ENCODE measurements around the gene ABHD6. TPM values are rescaled to one million over a fixed set of nuclear protein-coding genes. Genes with fewer than 3 reads are reported as not detected.
"Not testable (repeated sequence)": the region's sequence is repeated elsewhere in the genome, so short reads cannot be mapped to it uniquely, and the experiment has no call there.

The ABHD6 gene
- total RNA-seq, 8 experiments from 2014 or later = 2.6 to 21.1 (median 7.3) TPM

DNA sequence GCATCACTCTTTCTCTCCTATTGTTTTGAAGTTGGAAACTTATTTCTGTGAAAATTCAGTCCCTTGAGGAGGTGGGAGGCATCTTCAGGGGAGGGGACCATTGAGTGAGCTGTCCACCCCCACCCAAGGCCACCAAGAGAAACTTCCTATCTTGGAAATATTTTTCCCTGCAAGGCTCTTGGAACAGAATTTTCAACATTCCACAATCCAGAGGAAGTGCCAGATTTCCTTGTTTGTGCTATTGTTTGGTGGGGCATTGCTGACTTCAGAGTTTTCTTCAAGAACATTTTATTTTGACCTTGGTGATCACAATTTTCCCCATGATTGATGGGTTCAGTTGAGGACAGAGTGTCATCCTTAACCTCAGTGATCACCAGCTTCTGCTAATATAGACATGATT lies 38.8 kb upstream of the ABHD6 start:
- Histone ChIP-seq H3K4me3 (no peak overlapping the region), H3K4me1 (replicated peaks in 1 of 2) (peaks cover 0 to 3% of the 10 kb centered on the region in 2 donors), H3K27ac (no peak overlapping the region)
- ATAC-seq (replicated peaks in 6 of 8) = no peak
- in situ Hi-C loops (cut with MboI; ENCODE audit: low pct_unique_long_range_greater_than_20kb in 2 of 9, low sequenced_read_pairs in 9 of 9, unreplicated experiment in 9 of 9) = loop anchor here in 4 of 9 experiments (25.0 kb wide), 3 partner anchors 88 to 213 kb away; partner anchors contain the start of genes HTD2 (in 1 of the 4) and RPP14 (in 1 of the 4)

GRCh38 chr3:58200121-58200709 lies 37.4 kb upstream of the ABHD6 start:
- ATAC-seq (replicated peaks in 6 of 8) = no peak
- Histone ChIP-seq H3K4me1 (replicated peaks in 1 of 2) (peaks cover 0 to 3% of the 10 kb centered on the region in 2 donors), H3K27ac (no peak overlapping the region), H3K4me3 (no peak overlapping the region)
- in situ Hi-C loops (cut with MboI; ENCODE audit: low pct_unique_long_range_greater_than_20kb in 2 of 9, low sequenced_read_pairs in 9 of 9, unreplicated experiment in 9 of 9) = no loop called here

DNA sequence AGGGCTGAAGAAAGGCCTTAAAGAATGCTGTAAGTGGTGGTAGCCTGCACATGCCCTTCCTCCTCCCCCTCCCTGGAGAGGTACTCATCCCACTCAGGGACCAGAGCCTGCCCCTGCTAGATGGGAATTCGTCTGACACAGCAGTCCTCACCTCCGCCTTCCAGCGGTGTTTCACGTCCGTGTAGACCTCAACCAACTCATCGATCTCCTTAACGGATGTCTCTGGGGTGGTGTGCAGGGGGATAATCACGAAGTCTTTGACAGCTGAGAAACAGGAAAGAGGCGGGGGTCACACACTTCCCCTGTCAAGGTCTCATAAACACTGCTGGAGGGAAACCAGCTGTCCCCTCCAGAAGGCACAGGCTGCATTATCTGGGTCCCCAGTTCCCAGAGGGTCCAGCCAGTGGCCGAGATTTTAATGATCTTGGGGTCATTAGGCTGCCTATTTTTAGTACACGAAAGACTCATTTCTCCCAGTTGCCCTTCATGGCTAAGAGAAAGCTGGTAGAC lies 36.7 kb upstream of the ABHD6 start:
- H3K4me3 ChIP-seq = no peak overlapping the region
- H3K27ac ChIP-seq = no peak overlapping the region
- 20 to 62% (median 47%) methylated on average over 1 to 9 of the region's 11 CpGs; no CpG with 5 or more reads in 3 of the 10 experiments for WGBS, 10 experiments
- peak in 2 of 8 experiments; percentile 49 to 50 for ATAC-seq (replicated peaks in 6 of 8)
- in situ Hi-C loops (cut with MboI; ENCODE audit: low pct_unique_long_range_greater_than_20kb in 2 of 9, low sequenced_read_pairs in 9 of 9, unreplicated experiment in 9 of 9) = no loop called here
- H3K4me1 ChIP-seq (replicated peaks in 1 of 2) = peaks cover 0 to 3% of the 10 kb centered on the region in 2 donors

- H3K27ac ChIP-seq; in situ Hi-C loops (cut with MboI; ENCODE audit: low pct_unique_long_range_greater_than_20kb in 2 of 9, low sequenced_read_pairs in 9 of 9, unreplicated experiment in 9 of 9); H3K4me1 ChIP-seq (replicated peaks in 1 of 2); ATAC-seq (replicated peaks in 6 of 8); H3K4me3 ChIP-seq: not testable (repeated sequence)
- 39 to 100% (median 80%) methylated on average over 1 to 3 of the region's 3 CpGs; no CpG with 5 or more reads in 1 of the 10 experiments for WGBS, 10 experiments
Measured at GRCh38 chr3:58201451-58201850, 36.1 kb upstream of the ABHD6 start.

GRCh38 chr3:58202917-58203360 lies 34.7 kb upstream of the ABHD6 start:
- Histone ChIP-seq H3K4me1 (replicated peaks in 1 of 2) (peaks cover 0 to 3% of the 10 kb centered on the region in 2 donors), H3K27ac (no peak overlapping the region), H3K4me3 (no peak overlapping the region)
- whole genome bisulfite sequencing, 10 experiments = 25 to 79% (median 69%) methylated on average over 2 to 8 of the region's 9 CpGs; no CpG with 5 or more reads in 4 of the 10 experiments
- ATAC-seq (replicated peaks in 6 of 8) = no peak
- in situ Hi-C loops (cut with MboI; ENCODE audit: low pct_unique_long_range_greater_than_20kb in 2 of 9, low sequenced_read_pairs in 9 of 9, unreplicated experiment in 9 of 9) = no loop called here

GRCh38 chr3:58203541-58203940 lies 34.1 kb upstream of the ABHD6 start:
- no peak for ATAC-seq (replicated peaks in 6 of 8)
- Histone ChIP-seq H3K4me3 (no peak overlapping the region), H3K4me1 (replicated peaks in 1 of 2) (peaks cover 0 to 3% of the 10 kb centered on the region in 2 donors), H3K27ac (no peak overlapping the region)
- in situ Hi-C loops (cut with MboI; ENCODE audit: low pct_unique_long_range_greater_than_20kb in 2 of 9, low sequenced_read_pairs in 9 of 9, unreplicated experiment in 9 of 9) = no loop called here
- WGBS, 10 experiments = 60 to 100% (median 97%) methylated on average over 1 to 4 of the region's 4 CpGs; no CpG with 5 or more reads in 4 of the 10 experiments

- H3K4me3 ChIP-seq = no peak overlapping the region
- in situ Hi-C loops (cut with MboI; ENCODE audit: low pct_unique_long_range_greater_than_20kb in 2 of 9, low sequenced_read_pairs in 9 of 9, unreplicated experiment in 9 of 9) = no loop called here
- no peak for ATAC-seq (replicated peaks in 6 of 8)
- H3K27ac ChIP-seq = no peak overlapping the region
- peaks cover 0 to 3% of the 10 kb centered on the region in 2 donors for H3K4me1 ChIP-seq (replicated peaks in 1 of 2)
- WGBS, 10 experiments = 61 to 94% (median 83%) methylated on average over 1 to 3 of the region's 4 CpGs; no CpG with 5 or more reads in 1 of the 10 experiments
Measured at GRCh38 chr3:58204720-58205119, 32.9 kb upstream of the ABHD6 start.

- H3K4me3 ChIP-seq = no peak overlapping the region
- in situ Hi-C loops (cut with MboI; ENCODE audit: low pct_unique_long_range_greater_than_20kb in 2 of 9, low sequenced_read_pairs in 9 of 9, unreplicated experiment in 9 of 9) = no loop called here
- 0 to 80% (median 70%) methylated on average over 1 to 4 of the region's 4 CpGs; no CpG with 5 or more reads in 1 of the 10 experiments for WGBS, 10 experiments
Measured at GRCh38 chr3:58205981-58206380, 31.6 kb upstream of the ABHD6 start.

DNA sequence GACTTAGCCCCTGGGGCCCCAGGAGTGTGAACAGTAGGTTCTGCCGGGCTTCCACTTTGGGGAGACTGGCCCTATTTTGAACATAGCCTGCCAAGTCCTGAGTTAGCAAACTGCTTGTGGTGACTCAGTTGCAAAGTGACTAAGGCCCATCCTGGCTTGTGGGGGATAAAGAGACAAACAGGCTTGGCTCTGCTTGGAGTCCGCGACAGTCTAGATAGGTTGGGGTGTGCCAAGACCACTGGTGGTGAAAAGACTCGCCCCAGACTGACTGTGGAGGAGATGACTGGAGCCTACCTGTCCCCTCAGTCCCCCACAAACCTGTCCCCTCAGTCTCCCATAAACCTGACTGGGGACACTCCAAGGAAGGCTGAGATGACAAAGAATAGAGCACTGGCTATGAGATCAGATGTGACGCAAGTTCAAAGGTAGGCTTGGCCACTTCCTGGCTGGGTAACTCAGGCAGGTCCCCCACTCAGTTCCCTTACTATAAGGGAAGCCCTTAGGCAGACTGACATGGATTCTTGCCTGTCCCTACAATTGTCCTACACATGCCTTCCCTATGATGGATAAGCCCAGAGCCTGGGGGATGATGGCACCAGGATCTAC lies 31.1 kb upstream of the ABHD6 start:
- Histone ChIP-seq H3K27ac (no peak overlapping the region), H3K4me1 (replicated peaks in 1 of 2) (no peaks in the 10 kb centered on the region), H3K4me3 (no peak overlapping the region)
- ATAC-seq (replicated peaks in 6 of 8) = peak in 1 of 8 experiments; percentile 73
- in situ Hi-C loops (cut with MboI; ENCODE audit: low pct_unique_long_range_greater_than_20kb in 2 of 9, low sequenced_read_pairs in 9 of 9, unreplicated experiment in 9 of 9) = no loop called here
- WGBS, 10 experiments = 25 to 92% (median 85%) methylated on average over 2 to 4 of the region's 5 CpGs; no CpG with 5 or more reads in 6 of the 10 experiments

More at GRCh38 chr3:58205981-58206380, 31.6 kb upstream of the ABHD6 start:
- no peak for ATAC-seq (replicated peaks in 6 of 8)
- peaks cover 0 to 2% of the 10 kb centered on the region in 2 donors for H3K4me1 ChIP-seq (replicated peaks in 1 of 2)
- H3K27ac ChIP-seq = no peak overlapping the region

GRCh38 chr3:58207954-58208353 lies 29.6 kb upstream of the ABHD6 start:
- WGBS, 10 experiments = 50 to 100% (median 75%) methylated on average over 1 to 4 of the region's 4 CpGs; no CpG with 5 or more reads in 1 of the 10 experiments
- in situ Hi-C loops (cut with MboI; ENCODE audit: low pct_unique_long_range_greater_than_20kb in 2 of 9, low sequenced_read_pairs in 9 of 9, unreplicated experiment in 9 of 9) = no loop called here
- ATAC-seq (replicated peaks in 6 of 8) = no peak

GRCh38 chr3:58209933-58210332 lies 27.7 kb upstream of the ABHD6 start:
- ATAC-seq (replicated peaks in 6 of 8) = no peak
- Histone ChIP-seq H3K4me3 (no peak overlapping the region), H3K4me1 (replicated peaks in 1 of 2) (no peaks in the 10 kb centered on the region), H3K27ac (no peak overlapping the region)
- in situ Hi-C loops (cut with MboI; ENCODE audit: low pct_unique_long_range_greater_than_20kb in 2 of 9, low sequenced_read_pairs in 9 of 9, unreplicated experiment in 9 of 9) = no loop called here
- 61 to 89% (median 82%) methylated on average over 1 to 3 of the region's 3 CpGs for WGBS, 10 experiments

More at GRCh38 chr3:58207954-58208353, 29.6 kb upstream of the ABHD6 start:
- no peak overlapping the region for H3K27ac ChIP-seq
- no peak overlapping the region for H3K4me3 ChIP-seq
- H3K4me1 ChIP-seq (replicated peaks in 1 of 2) = no peaks in the 10 kb centered on the region

DNA sequence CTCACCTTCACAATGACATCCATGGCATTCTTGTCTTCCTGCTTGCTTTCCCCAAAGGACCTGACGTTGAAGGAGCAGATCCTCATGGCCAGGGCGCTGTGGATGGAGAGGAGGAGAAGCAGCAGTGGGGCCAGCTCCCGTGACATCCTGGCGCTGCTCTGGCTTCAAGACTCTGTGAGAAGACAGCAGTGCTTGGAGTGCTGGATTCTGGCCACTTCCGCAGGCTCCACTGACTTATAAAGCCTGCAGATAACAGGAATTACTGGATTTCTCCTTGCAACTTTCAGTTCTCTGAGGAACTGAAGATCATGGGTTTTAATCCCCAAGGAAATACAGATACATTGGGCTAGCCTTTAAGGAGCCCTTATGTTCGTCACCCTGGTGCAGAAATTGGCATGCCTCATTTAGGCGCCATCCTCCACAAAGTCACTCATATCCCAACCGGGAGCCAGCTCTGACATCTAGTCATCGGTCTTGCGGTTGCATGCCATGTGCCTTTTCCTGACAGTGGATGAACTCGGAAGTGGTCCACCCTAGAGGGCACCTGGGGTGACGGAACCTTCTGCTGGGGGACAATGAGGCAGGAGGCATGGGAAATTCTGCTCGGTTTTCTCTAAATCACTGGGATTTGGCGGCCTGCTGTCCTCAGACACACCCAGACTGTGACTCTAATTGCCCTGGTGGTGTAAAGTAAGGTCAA lies 26.7 kb upstream of the ABHD6 start, which contains the start of gene DNASE1L3:
Gene DNASE1L3 (minus strand): TSS at position 212 of the 700 bp plus-strand sequence. CDS start 66 bp downstream, at position 146.
- WGBS, 10 experiments = 33 to 95% (median 86%) methylated on average over 2 to 7 of the region's 14 CpGs; no CpG with 5 or more reads in 3 of the 10 experiments
- H3K27ac ChIP-seq = no peak within 1 kb of the TSS
- in situ Hi-C loops (cut with MboI; ENCODE audit: low pct_unique_long_range_greater_than_20kb in 2 of 9, low sequenced_read_pairs in 9 of 9, unreplicated experiment in 9 of 9) = no loop called here
- H3K4me3 ChIP-seq = no peak within 1 kb of the TSS
- no peak for ATAC-seq (replicated peaks in 6 of 8)
- no peaks in the 10 kb centered on the region for H3K4me1 ChIP-seq (replicated peaks in 1 of 2)
